HG02973 (cell line): Measurements from ENCODE around the gene MRTFA.

Experiments
- ATAC-seq: cut with Tn5 transposase; IDR thresholded peaks from one replicate; pipeline ENCODE4 v1.9.1; 2021; ENCODE audit warnings: moderate library complexity; ENCODE audit not compliant: unreplicated experiment

Gene MRTFA

DNA sequence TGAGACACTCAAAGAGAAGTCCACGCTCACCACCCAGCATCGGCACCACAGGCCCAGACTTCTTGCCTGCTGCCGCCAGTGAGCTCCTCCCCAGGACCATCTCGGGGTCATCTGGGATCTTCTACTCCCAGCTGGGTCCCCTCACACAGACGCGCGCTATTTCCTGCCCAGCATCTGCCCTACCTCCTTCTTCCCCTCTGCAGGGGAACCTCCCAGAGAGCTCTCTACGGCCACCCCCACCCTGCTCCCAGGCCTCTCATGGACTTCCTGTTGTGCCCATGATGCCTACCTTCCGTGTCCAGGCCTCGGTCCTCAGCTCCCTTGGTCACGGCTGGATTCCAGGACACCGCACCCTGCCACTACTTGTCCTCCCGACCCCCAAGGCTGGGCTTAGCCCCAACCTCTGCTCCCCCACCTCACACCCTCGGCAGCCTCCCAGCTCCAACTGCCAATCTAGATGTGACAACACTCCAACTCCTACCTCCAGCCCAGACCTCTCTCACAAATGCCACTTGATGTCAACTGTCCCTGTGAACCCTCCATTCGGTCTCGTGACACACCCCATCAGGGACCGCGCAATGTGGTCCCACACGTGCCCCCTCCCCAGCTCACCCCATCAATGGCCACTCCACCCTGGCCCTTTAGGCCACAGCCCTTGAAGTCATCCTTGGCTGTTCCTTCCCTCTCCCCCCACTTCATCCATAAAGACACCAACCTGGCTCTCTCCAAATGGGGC, 220.8 kb downstream of the MRTFA start:
- no peak for ATAC-seq

DNA sequence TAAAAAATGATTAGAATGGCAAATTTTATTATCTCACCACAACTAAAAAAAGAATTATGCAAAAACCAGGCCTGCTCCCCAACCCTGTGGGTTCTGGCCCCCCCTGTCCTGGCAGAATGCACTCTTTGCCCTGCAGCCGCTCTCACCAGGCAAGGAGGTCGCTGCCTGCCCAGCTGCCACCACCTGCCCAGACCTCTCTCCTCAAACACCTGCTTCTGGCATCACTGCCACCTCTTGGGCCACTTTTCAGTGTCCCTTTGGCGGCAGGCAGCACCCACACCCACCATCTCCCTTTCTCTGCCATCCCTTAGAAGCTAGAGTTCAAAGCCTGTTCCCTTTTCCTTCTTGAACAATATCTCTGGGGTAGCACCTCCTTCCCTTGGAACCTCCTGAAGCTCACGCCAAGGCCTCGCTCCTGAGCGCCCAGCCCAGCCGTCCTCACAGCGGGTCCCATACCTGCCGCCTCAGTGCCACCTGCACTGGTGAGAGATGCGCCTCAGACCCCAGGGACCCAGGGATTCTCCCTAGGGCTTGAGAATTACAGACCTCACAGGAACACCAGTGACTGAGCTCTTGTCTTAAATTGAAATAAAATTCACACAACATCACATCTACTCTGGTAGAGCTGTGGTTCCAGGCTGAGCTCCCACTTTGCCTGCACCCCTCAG, 221.5 kb downstream of the MRTFA start:
- no peak for ATAC-seq

DNA sequence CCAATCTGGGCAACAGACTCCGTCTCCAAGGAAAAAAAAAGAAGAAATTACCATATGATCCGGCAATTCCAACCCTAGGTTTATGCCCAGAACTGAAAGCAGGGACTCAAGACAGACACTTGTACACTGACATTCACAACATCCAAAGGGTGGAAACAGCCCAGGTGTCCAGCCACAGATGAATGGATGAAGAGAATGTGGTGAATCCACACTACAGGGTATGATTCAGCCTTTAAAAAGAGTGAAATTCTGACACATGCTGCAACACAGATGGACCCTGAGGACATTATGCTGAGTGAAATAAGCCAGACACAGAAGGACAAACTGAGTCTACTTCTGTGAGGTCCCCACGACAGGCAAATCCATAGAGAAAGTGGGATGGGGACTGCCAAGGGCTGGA, 222.2 kb downstream of the MRTFA start:
- ATAC-seq, result no peak

DNA sequence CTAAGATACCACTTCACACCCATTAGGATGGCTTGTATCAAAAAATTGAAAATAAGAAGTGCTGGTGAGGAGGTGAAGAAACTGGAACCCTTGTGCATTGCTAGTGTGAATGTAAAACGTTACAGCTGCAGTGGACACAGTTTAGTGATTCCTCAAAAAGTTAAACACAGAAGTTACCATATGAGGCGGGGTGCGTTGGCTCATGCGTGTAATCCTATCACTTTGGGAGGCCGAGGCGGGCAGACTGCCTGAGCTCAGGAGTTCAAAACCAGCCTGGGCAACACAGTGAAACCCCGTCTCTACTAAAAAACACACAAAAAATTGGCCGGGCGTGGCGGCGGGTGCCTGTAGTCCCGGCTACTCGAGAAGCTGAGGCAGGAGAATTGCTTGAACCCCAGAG, 222.6 kb downstream of the MRTFA start:
- no peak for ATAC-seq

DNA sequence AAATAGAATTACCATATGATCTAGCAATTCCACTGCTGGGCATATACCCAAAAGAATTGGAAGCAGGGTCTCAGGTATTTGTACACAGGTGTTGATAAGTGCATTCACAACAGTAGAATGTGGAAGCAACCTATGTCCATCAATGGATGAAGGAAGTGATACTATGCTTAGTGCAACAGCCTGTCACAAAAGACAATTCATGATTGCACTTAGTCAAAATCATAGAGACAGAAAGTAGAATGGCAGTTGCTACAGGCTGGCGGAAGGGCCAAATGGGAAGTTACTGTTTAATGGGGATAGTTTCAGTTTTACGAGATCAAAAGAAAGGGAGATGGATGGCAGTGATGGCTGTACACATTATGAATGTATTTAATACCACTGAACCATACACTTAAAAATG, 224.1 kb downstream of the MRTFA start:
- ATAC-seq, result peak; percentile 42

DNA sequence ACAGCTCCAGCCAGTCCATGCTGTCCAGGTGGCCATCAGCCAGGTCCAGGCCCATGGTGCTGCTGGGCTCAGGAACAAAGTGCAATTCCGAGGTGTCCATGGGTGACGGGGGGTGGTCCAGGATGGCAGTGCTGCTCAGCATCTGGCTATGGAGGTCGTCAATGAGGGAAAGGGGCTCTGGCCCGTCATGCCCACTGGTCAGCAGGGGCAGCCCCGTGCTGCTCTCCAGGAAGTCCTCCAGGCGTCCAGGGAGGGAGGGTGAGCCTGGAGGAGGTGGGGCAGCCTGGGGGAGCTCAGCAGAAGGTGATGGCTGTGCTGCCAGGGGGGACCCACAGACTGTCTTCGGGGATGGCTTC, 225.0 kb downstream of the MRTFA start:
- no peak for ATAC-seq

DNA sequence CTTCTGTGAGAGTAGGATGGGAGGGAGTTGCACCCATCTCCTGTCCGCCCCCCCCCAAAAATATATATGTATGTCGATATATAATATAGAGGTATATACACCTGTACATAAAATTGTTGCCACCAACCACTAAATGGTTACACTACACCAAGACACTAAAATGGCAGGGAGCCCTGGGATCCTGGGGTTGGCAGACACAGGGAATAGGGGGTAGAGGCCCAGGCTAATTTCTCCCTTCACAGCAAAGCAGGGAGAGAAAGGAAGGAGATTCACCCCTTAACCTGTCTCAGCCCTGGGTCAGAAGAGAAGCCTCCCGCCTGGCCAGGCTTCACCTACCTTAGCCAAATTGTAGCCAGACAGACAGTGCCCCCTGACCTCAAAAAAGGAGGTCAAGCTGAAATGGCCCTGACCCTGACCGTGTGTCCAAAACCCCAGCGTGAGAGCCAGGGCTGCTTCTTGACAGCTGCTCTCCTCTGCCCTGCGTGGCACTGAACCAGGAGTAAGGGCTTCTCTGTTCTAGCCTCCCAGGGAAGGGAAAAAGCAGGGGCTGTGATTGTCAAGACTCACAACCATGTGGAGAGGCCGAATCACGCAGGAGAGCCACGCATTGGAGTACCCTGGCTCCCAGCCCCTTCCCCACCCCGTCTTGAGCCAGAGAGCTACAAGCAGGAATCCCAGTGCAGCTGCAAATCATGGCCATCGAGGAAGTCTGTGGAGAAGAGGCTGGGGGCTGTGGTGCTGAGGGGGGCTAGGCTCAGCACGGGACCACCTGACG, 225.6 kb downstream of the MRTFA start:
- ATAC-seq, result no peak

DNA sequence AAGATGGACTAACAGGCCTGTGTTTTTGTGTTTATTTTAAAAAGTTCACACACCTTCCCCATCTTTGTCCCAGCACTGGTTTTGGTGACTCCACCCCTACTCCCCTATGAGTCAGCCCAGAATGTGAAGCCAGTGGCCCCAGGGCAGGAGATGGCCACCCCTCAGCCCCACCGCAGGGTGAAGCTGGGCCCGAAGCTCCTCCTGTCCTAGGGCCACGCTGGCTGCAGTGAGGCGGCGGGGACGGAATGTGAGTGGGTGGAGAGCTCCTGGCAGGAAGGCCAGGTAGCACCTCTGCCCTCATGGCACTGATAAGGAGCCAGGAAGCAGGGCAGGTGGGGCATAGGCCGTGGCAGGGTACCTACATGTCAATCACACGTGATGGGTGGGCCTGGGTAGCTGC, 226.2 kb downstream of the MRTFA start:
- no peak for ATAC-seq

DNA sequence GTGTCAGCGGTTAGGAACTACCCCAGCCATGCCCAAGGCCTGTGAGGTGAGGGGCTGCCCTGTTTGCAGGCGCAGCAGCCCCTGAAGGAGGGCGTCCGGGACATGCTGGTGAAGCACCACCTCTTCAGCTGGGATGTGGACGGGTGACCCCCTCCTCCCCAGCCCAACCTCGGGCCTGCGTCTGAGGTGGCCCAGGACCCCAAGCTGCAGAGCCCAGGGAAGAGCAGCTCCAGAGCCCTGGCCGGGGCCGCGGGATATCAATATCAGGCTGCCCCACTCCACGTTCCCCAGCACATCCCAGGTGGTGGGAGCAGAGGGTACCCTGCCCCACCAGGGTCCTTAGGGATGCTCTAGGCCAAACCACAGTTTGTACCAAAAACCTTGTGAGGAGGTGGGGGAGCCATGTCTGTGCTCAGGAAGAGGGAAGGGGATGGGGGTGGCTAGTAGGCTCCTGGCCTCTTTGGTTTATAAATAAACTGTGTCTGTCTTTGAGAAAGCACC, 226.9 kb downstream of the MRTFA start:
- no peak for ATAC-seq

DNA sequence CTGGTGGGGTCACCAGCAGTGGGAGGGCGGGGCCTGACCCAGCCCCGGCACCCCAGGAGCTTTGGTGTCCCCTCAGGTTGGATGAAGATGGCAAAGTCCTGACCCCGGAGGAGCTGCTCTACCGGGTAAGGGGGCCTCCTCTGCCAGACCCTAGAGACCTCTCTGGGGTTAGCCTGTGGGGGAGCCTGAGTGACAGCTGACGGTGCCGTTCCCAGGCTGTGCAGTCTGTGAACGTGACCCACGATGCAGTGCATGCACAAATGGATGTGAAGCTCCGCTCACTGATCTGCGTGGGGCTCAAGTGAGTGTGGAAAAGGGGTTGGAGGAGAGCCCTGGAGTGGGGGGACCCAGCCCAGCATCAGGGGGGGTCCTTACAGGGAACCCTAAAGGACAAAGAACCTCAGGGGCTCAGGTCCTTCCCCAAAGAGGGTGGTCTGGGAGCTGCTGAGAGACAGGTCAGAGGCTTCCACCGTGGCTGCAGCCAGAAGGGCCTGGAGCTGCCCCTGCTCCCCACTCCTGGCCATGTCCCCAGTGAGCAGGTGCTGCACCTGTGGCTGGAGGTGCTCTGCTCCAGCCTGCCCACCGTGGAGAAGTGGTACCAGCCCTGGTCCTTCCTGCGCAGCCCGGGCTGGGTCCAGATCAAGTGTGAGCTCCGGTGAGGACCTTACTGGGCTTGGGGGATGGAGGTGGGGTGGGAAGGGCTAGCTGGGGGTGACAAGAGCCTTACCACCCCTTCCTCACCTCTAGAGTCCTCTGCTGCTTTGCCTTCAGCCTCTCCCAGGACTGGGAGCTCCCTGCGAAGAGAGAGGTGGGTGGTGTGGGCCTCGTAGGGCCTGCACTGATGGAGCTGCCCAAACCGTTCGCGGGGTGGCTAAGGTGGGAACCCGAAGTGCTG, 227.6 kb downstream of the MRTFA start:
- ATAC-seq, result no peak

DNA sequence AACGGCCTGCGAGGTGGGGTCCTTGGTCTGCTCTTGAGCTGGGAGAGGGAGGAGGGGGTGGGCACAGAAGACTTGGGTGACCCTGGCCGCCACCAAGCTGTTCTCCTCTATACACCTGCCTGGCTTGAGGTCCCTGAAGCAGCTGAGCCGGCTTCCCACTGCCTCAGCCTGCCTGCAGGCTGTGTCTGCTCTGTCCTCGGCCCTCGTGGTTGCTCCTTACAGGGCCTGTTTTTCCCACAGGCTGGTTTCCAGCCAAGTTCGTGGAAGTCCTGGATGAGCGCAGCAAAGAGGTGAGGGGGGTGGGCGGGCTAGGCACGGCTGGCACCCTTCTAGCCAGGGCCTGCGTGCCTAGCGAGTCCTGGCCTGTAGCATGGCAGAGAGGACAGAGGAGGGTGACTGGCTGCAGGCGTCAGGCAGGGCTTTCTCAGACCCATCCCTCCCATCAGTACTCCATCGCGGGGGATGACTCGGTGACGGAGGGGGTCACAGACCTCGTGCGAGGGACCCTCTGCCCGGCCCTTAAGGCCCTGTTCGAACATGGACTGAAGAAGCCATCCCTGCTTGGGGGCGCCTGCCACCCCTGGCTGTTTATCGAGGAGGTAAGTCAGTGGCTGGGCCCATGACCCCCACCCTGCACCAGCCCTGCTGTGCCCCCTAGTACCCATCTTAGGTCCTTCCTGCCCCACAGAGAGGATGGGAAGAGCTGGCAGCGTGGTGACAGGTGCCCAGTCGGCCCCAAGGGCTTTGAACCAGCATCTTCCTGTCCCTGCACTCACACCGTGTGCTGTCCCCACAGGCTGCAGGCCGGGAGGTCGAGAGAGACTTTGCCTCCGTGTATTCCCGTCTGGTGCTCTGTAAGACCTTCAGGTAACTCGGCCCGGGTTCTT, 228.4 kb downstream of the MRTFA start:
- ATAC-seq, result no peak

DNA sequence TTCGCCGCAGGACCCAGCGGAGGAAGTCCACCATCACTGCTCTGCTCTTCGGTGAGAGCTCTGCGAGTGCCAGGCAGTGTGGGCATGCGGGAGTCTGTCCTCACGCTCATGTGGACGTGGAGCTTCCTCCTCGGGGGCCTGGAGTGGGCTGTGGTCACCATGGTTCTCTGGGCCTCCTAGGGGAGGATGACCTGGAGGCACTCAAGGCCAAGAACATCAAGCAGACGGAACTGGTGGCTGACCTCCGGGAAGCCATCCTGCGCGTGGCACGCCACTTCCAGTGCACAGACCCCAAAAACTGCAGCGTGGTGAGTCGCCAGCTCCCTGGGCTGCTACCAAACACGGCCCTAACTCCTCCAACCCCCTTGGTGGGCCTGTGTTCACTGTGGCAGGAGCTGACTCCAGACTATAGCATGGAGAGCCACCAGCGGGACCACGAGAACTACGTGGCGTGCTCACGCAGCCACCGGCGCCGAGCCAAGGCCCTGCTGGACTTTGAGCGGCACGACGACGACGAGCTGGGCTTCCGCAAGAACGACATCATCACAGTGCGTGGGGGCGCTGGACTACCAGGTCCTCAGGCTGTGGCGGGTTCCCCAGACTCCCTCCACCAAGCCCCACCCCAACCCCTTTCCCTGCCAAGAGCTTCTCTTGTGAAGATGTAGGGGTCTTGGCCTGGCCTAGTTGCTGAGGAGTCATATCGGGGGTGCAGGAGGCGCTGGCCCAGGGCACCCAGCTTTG, 229.3 kb downstream of the MRTFA start:
- no peak for ATAC-seq

DNA sequence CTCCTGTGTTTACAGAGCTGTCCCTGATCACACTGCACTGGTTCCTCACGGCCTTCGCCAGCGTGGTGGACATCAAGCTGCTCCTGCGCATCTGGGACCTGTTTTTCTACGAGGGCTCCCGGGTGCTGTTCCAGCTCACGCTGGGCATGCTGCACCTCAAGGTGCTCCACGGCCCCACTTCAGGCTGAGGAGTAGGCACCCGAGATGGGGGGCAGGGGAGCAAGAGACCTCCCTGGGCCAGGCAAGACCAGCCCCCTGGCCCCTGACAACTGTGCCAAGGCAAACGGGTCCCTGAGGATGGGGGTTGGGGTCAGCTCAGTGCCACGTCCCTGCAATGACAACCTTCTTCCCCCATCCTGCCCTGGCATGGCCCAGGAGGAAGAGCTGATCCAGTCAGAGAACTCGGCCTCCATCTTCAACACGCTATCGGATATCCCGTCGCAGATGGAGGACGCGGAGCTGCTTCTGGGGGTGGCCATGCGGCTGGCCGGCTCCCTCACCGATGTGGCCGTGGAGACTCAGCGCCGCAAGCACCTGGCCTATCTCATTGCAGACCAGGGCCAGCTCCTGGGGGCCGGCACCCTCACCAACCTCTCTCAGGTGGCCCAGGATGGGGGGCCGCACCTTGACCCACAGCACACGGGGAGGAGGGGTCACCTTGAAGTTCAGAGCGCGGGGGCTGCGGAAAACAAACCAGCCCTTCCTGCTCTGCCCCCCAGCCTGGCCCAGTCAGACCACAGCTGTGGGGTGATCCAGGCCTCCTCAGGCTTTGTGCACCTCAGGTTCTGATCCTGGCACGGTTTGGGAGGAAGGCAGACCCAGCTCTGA, 230.2 kb downstream of the MRTFA start:
- ATAC-seq, result no peak

DNA sequence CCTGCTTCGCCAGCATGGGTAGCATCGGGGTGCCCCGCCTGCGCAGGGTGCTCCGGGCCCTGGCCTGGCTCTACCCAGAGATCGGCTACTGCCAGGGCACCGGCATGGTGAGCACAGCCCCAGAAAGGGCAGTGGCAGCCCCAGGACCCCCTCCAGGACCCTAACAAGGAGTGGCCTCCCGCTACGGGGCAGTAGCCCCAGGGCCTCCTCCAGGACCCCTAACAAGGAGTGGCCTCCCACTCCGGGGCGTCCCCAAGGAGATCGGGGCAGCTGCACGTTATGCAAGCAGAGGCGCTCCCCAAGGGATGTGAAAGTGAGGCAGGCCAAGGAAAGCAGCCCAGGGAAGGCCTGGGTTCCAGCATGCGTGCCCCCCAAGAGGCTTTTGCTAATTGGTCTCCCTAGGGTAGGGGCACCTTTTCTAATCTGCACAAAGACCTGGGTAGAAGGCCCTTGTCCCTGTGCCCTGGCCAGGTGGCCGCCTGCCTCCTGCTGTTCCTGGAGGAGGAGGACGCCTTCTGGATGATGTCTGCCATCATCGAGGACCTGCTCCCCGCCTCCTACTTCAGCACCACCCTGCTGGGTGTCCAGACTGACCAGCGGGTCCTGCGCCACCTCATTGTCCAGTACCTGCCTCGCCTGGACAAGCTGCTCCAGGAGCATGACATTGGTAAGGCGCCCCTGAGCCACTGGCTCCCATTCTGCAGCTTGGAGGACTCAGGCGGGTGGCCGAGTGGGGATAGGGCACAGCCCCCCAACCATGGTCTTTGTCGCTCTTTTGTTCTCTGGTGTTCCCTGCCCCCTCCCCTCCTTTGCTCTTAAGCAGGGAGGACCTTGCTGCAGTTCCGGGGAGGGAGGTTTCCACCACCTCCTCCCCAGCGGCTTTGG, 231.1 kb downstream of the MRTFA start:
- no peak for ATAC-seq

DNA sequence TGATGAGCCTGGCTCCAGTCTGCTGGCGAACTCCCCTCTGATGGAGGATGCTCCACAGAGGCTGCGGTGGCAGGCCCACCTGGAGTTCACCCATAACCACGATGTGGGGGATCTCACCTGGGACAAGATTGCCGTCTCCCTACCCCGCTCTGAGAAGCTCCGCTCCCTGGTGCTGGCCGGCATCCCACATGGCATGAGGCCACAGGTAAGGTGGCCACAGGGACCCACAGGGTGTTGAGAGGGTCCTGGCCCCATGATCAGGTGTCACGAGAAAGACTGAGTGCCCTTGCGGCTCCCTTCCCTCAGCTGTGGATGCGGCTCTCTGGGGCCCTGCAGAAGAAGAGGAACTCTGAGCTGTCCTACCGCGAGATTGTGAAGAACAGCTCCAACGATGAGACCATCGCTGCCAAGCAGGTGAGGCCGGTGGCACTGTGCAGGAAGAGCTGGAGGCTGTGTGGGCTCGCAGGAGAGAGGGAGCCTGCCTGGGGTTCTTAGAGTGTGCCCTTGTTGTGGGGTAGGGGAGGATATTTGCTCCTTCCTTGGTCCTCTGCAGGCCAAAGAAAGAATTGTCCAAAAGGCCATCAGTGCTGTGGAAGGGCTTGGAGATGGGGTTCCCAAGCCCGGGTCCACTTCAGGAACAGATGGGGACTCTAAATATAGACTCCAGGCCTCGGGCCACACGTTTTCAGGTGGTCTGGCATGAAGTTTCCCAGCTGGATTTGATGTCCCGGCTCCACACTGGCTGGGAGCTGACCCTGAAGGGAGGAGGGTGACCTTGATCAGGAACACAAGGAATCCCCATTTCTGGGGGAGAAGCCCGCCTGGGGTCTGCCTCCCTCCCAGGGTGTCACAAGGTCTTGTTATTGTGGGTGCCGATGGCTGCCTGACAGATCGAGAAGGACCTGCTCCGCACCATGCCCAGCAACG, 232.0 kb downstream of the MRTFA start:
- no peak for ATAC-seq

DNA sequence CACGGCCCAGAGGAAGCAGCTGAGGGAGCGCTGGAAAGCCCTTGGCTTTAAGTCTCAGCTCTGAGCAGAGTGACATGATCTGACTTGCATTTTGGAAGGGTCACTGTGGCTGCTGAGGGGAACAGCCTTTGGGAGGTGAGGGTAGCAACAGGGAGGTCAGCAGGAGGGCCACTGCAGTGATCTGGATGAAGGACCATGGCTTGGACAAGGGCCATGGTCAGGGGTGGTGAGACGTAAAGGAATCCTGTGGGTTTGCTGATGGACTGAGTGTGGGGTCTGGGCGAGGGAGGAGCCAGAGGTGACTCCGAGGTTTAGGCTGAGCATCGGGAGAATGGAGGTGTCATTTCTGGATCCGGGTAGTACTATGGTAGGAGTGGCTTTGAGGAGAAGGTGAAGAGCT, 232.9 kb downstream of the MRTFA start:
- no peak for ATAC-seq
